Gastroesophageal sphincter (tissue), 3 donors: Measurements from ENCODE around the gene FXR2.

Experiments
- POLR2A ChIP-seq, 2 donors: fragments of 450-650 bp; IDR thresholded peaks; one replicate each; pipeline ENCODE4 v1.6.1; 2017; ENCODE audit warnings: antibody characterized with exemption in 2 of 2, mild to moderate bottlenecking in 2 of 2, moderate library complexity in 1 of 2
- POLR2AphosphoS5 ChIP-seq: sonication (generic); formaldehyde crosslinking; IDR thresholded peaks from one replicate; pipeline ENCODE4 v1.6.1; 2017; ENCODE audit warnings: antibody characterized with exemption
- TF ChIP-seq, protein P1 (sequence below), 4 experiments: fragments of 200-600 bp in 2 of 4; fragments of 450-650 bp in 2 of 4; sonication (generic) in 1 of 4; IDR thresholded peaks; one replicate each; pipeline ENCODE4 v1.5.1; 2017 to 2019; ENCODE audit warnings: antibody characterized with exemption in 4 of 4, mild to moderate bottlenecking in 2 of 4, moderate library complexity in 2 of 4

GRCh38 chr17:7626307-7626706 lies 11.6 kb upstream of the FXR2 start:
- TF ChIP-seq, protein P1, sequence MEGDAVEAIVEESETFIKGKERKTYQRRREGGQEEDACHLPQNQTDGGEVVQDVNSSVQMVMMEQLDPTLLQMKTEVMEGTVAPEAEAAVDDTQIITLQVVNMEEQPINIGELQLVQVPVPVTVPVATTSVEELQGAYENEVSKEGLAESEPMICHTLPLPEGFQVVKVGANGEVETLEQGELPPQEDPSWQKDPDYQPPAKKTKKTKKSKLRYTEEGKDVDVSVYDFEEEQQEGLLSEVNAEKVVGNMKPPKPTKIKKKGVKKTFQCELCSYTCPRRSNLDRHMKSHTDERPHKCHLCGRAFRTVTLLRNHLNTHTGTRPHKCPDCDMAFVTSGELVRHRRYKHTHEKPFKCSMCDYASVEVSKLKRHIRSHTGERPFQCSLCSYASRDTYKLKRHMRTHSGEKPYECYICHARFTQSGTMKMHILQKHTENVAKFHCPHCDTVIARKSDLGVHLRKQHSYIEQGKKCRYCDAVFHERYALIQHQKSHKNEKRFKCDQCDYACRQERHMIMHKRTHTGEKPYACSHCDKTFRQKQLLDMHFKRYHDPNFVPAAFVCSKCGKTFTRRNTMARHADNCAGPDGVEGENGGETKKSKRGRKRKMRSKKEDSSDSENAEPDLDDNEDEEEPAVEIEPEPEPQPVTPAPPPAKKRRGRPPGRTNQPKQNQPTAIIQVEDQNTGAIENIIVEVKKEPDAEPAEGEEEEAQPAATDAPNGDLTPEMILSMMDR (IDR thresholded peaks at IDR 0.05): no peak
- no peak for TF ChIP-seq POLR2A (IDR thresholded peaks at IDR 0.05)
- no peak for TF ChIP-seq POLR2AphosphoS5
